ENCODE measurements around the gene DNAJC15. TPM values are rescaled to one million over a fixed set of nuclear protein-coding genes. Genes with fewer than 3 reads are reported as not detected.
"Not testable (repeated sequence)": the region's sequence is repeated elsewhere in the genome, so short reads cannot be mapped to it uniquely, and the experiment has no call there.

DNAJC15 gene
- total and polyA plus RNA-seq, 7 experiments from 2014 or later = 5.0 to 22.8 (median 10.5) TPM

- Mint-ChIP-seq H3K9me3 (peaks cover 0 to 5% (median 0%) of the 10 kb centered on the region in 11 donors), H3K4me3 (no peak overlapping the region), H3K27ac (no peak overlapping the region), H3K27me3 (no peaks in the 10 kb centered on the region), H3K36me3 (peaks cover 11 to 52% (median 46%) of the 10 kb centered on the region in 5 donors), H3K4me1 (peaks cover 21 to 61% (median 53%) of the 10 kb centered on the region in 7 donors)
- ATAC-seq (no peak), DNase-seq (no peak)
- intact Hi-C loops (cut with micrococcal nuclease) = no loop called here
- Histone ChIP-seq H3K27me3 (ENCODE audit: control insufficient read depth in 2 of 2, insufficient read depth in 2 of 2, low read length in 2 of 2) (no peaks in the 10 kb centered on the region), H3K4me1 (ENCODE audit: control insufficient read depth in 2 of 2, insufficient read depth in 2 of 2, low read length in 2 of 2) (no peaks in the 10 kb centered on the region), H3K4me3 (ENCODE audit: low read length) (no peak overlapping the region), H3K36me3 (ENCODE audit: control insufficient read depth in 2 of 3, insufficient read depth in 3 of 3, low read length in 3 of 3) (no peaks in the 10 kb centered on the region), H3K9me3 (ENCODE audit: control insufficient read depth in 2 of 3, low read length in 3 of 3) (no peaks in the 10 kb centered on the region), H3K27ac (ENCODE audit: low read depth, low read length) (no peak overlapping the region)
- POLR2A ChIA-PET = interaction anchor here (0.7 to 1.2 kb wide), 3 partner anchors 18 to 42 kb away, joined by 3 read pairs; no protein-coding TSS in a partner anchor
- CTCF ChIA-PET = interaction anchor here (1.0 kb wide), 1 partner anchor 10 kb away, joined by 3 read pairs; no protein-coding TSS in a partner anchor
Measured at GRCh38 chr13:43036351-43037250, 13.2 kb downstream of the DNAJC15 start.

GRCh38 chr13:43039966-43040365 is 16.6 kb downstream of the DNAJC15 start:
- no peaks in the 10 kb centered on the region for H3K27me3 ChIP-seq (ENCODE audit: control insufficient read depth in 2 of 2, insufficient read depth in 2 of 2, low read length in 2 of 2)
- no peak overlapping the region for H3K27ac ChIP-seq (ENCODE audit: low read depth, low read length)
- intact Hi-C loops (cut with micrococcal nuclease) = no loop called here
- no peaks in the 10 kb centered on the region for H3K36me3 ChIP-seq (ENCODE audit: control insufficient read depth in 2 of 3, insufficient read depth in 3 of 3, low read length in 3 of 3)
- ChIA-PET CTCF (interaction anchor here (1.6 kb wide), 1 partner anchor 67 kb away, joined by 3 read pairs; no protein-coding TSS in a partner anchor), POLR2A (interaction anchor here (0.7 kb wide), 1 partner anchor 47 kb away, joined by 3 read pairs; no protein-coding TSS in a partner anchor)
- Mint-ChIP-seq H3K36me3 (peaks cover 3 to 44% (median 30%) of the 10 kb centered on the region in 5 donors), H3K9me3 (no peaks in the 10 kb centered on the region), H3K4me1 (peaks cover 25 to 70% (median 64%) of the 10 kb centered on the region in 7 donors), H3K27ac (peak overlapping the region in 1 of 9 donors; percentile 15), H3K4me3 (no peak overlapping the region), H3K27me3 (no peaks in the 10 kb centered on the region)
- ATAC-seq (no peak), DNase-seq (no peak)
- no peaks in the 10 kb centered on the region for H3K9me3 ChIP-seq (ENCODE audit: control insufficient read depth in 2 of 3, low read length in 3 of 3)
- H3K4me1 ChIP-seq (ENCODE audit: control insufficient read depth in 2 of 2, insufficient read depth in 2 of 2, low read length in 2 of 2) = peaks cover 3 to 12% of the 10 kb centered on the region in 2 donors
- no peak overlapping the region for H3K4me3 ChIP-seq (ENCODE audit: low read length)

- H3K27me3 ChIP-seq (ENCODE audit: control insufficient read depth in 2 of 2, insufficient read depth in 2 of 2, low read length in 2 of 2); ATAC-seq; H3K9me3 ChIP-seq (ENCODE audit: control insufficient read depth in 2 of 3, low read length in 3 of 3); H3K27ac ChIP-seq (ENCODE audit: low read depth, low read length); H3K4me3 ChIP-seq (ENCODE audit: low read length); DNase-seq; H3K36me3 ChIP-seq (ENCODE audit: control insufficient read depth in 2 of 3, insufficient read depth in 3 of 3, low read length in 3 of 3); CTCF ChIA-PET; H3K4me3 Mint-ChIP-seq; intact Hi-C loops (cut with micrococcal nuclease); H3K9me3 Mint-ChIP-seq; H3K27me3 Mint-ChIP-seq: not testable (repeated sequence)
- H3K4me1 ChIP-seq (ENCODE audit: control insufficient read depth in 2 of 2, insufficient read depth in 2 of 2, low read length in 2 of 2) = peaks cover 12 to 15% of the 10 kb centered on the region in 2 donors
- Mint-ChIP-seq H3K36me3 (peaks cover 3 to 42% (median 27%) of the 10 kb centered on the region in 5 donors), H3K27ac (peak overlapping the region in 4 of 9 donors; percentile 15 to 52 (median 35)), H3K4me1 (peaks cover 31 to 74% (median 69%) of the 10 kb centered on the region in 7 donors)
- POLR2A ChIA-PET = interaction anchor here (0.7 kb wide), 1 partner anchor 48 kb away, joined by 3 read pairs; no protein-coding TSS in a partner anchor
Measured at GRCh38 chr13:43040581-43041368, 17.4 kb downstream of the DNAJC15 start.

GRCh38 chr13:43041369-43041921 is 18.1 kb downstream of the DNAJC15 start:
- Mint-ChIP-seq H3K27me3 (no peaks in the 10 kb centered on the region), H3K9me3 (no peaks in the 10 kb centered on the region), H3K4me3 (no peak overlapping the region), H3K27ac (peak overlapping the region in 6 of 9 donors; percentile 1 to 60 (median 20)), H3K4me1 (peaks cover 36 to 80% (median 75%) of the 10 kb centered on the region in 7 donors), H3K36me3 (peaks cover 3 to 45% (median 27%) of the 10 kb centered on the region in 5 donors)
- POLR2A ChIA-PET = interaction anchor here (1.2 kb wide), 1 partner anchor 12 kb away, joined by 3 read pairs; no protein-coding TSS in a partner anchor
- no peak for ATAC-seq
- Histone ChIP-seq H3K9me3 (ENCODE audit: control insufficient read depth in 2 of 3, low read length in 3 of 3) (no peaks in the 10 kb centered on the region), H3K27ac (ENCODE audit: low read depth, low read length) (no peak overlapping the region), H3K27me3 (ENCODE audit: control insufficient read depth in 2 of 2, insufficient read depth in 2 of 2, low read length in 2 of 2) (no peaks in the 10 kb centered on the region), H3K4me3 (ENCODE audit: low read length) (no peak overlapping the region), H3K4me1 (ENCODE audit: control insufficient read depth in 2 of 2, insufficient read depth in 2 of 2, low read length in 2 of 2) (peaks cover 15 to 16% of the 10 kb centered on the region in 2 donors), H3K36me3 (ENCODE audit: control insufficient read depth in 2 of 3, insufficient read depth in 3 of 3, low read length in 3 of 3) (no peaks in the 10 kb centered on the region)
- intact Hi-C loops (cut with micrococcal nuclease) = no loop called here
- CTCF ChIA-PET = interaction anchor here (1.8 kb wide), 1 partner anchor 24 kb away, joined by 3 read pairs; no protein-coding TSS in a partner anchor
- no peak for DNase-seq

- no peaks in the 10 kb centered on the region for H3K27me3 Mint-ChIP-seq
- peak overlapping the region in 5 of 9 donors; percentile 1 to 33 (median 19) for H3K27ac Mint-ChIP-seq
- no peaks in the 10 kb centered on the region for H3K9me3 Mint-ChIP-seq
- H3K4me3 Mint-ChIP-seq = no peak overlapping the region
- Histone ChIP-seq H3K27ac (ENCODE audit: low read depth, low read length) (no peak overlapping the region), H3K27me3 (ENCODE audit: control insufficient read depth in 2 of 2, insufficient read depth in 2 of 2, low read length in 2 of 2) (no peaks in the 10 kb centered on the region), H3K36me3 (ENCODE audit: control insufficient read depth in 2 of 3, insufficient read depth in 3 of 3, low read length in 3 of 3) (no peaks in the 10 kb centered on the region), H3K4me1 (ENCODE audit: control insufficient read depth in 2 of 2, insufficient read depth in 2 of 2, low read length in 2 of 2) (peaks cover 15 to 16% of the 10 kb centered on the region in 2 donors), H3K4me3 (ENCODE audit: low read length) (no peak overlapping the region), H3K9me3 (ENCODE audit: control insufficient read depth in 2 of 3, low read length in 3 of 3) (no peaks in the 10 kb centered on the region)
- ChIA-PET CTCF (interaction anchor here (1.8 kb wide), 1 partner anchor 23 kb away, joined by 3 read pairs; no protein-coding TSS in a partner anchor), POLR2A (interaction anchor here (1.2 to 1.8 kb wide), 4 partner anchors 10 to 50 kb away, joined by 3 to 7 read pairs (median 4); partner anchors contain the start of gene EPSTI1)
- H3K36me3 Mint-ChIP-seq = peaks cover 3 to 50% (median 27%) of the 10 kb centered on the region in 5 donors
- peaks cover 35 to 84% (median 73%) of the 10 kb centered on the region in 7 donors for H3K4me1 Mint-ChIP-seq
- no peak for ATAC-seq
- intact Hi-C loops (cut with micrococcal nuclease) = no loop called here
- no peak for DNase-seq
Measured at GRCh38 chr13:43042410-43042921, 19.1 kb downstream of the DNAJC15 start.
